GM12891 (cell line): ENCODE data around the gene HNRNPA3.
"Not testable (repeated sequence)": the region's sequence is repeated elsewhere in the genome, so short reads cannot be mapped to it uniquely, and the experiment has no call there.

ENCODE experiments used
- DNase-seq: peaks from one replicate; pipeline ENCODE4 v3.0.0; 2011; ENCODE audit warnings: low spot score; ENCODE audit not compliant: insufficient read length
- FAIRE-seq: peaks from 2 replicates; lab custom pipeline; 2011; peaks lifted over from hg19 to GRCh38; lab: Jason Lieb, UNC
- PAX5 ChIP-seq: IDR thresholded peaks from 2 replicates; pipeline ENCODE4 v1.6.1; 2011; ENCODE audit warnings: low read length, moderate library complexity, mild to moderate bottlenecking; ENCODE audit not compliant: insufficient read depth, severe bottlenecking
- POLR2A ChIP-seq: IDR thresholded peaks from 2 replicates; pipeline ENCODE4 v1.6.1; 2011; ENCODE audit warnings: low read depth, low read length, control low read depth
- POLR2AphosphoS5 ChIP-seq: IDR thresholded peaks from 2 replicates; pipeline ENCODE4 v1.6.1; 2011; ENCODE audit warnings: low read depth, low read length, control low read depth
- POU2F2 ChIP-seq: IDR thresholded peaks from 2 replicates; pipeline ENCODE4 v1.6.1; 2011; ENCODE audit warnings: low read depth, mild to moderate bottlenecking, control low read depth, low read length, moderate library complexity
- SPI1 ChIP-seq: IDR thresholded peaks from 2 replicates; pipeline ENCODE4 v1.6.1; 2011; ENCODE audit warnings: low read depth, low read length, control low read depth
- TAF1 ChIP-seq: IDR thresholded peaks from 2 replicates; pipeline ENCODE4 v1.6.1; 2011; ENCODE audit warnings: low read depth, low read length, control low read depth

HNRNPA3 gene

GRCh38 chr2:177264209-177264692 lies 51.7 kb downstream of the HNRNPA3 start:
- FAIRE-seq = no peak
- TF ChIP-seq POLR2AphosphoS5 (0 out of 2 replicates have a peak, but pooled peaks have one; percentile 8), POLR2A (peak; percentile 28; the same call in 1 of the 2 replicates), POU2F2 (no peak), TAF1 (peak; percentile 34; the same call in 1 of the 2 replicates), SPI1 (no peak)
- no peak for DNase-seq

GRCh38 chr2:177264693-177265587 lies 52.3 kb downstream of the HNRNPA3 start, which contains the start of gene NFE2L2:
Gene NFE2L2, minus strand, starts transcription at chr2:177264727. Its CDS starts 151 bp downstream, at chr2:177264576.
- DNase-seq = peak; percentile 87
- peak; percentile 87 for FAIRE-seq
- TF ChIP-seq POLR2A (peak; percentile 52), SPI1 (peak; percentile 73), TAF1 (peak; percentile 2; the same call in 1 of the 2 replicates), POLR2AphosphoS5 (peak; percentile 57; the same call in 1 of the 2 replicates), POU2F2 (peak; percentile 29; the same call in 1 of the 2 replicates), PAX5 (peak; percentile 1)

- FAIRE-seq = no peak
- TF ChIP-seq POLR2AphosphoS5 (no peak), TAF1 (no peak), PAX5 (no peak), POU2F2 (no peak), SPI1 (no peak), POLR2A (no peak)
- no peak for DNase-seq
These were observed 53.5 kb downstream of the HNRNPA3 start for GRCh38 chr2:177265824-177266817.

- FAIRE-seq, DNase-seq: not testable (repeated sequence)
These were observed 54.4 kb downstream of the HNRNPA3 start for GRCh38 chr2:177266955-177267354.

DNA sequence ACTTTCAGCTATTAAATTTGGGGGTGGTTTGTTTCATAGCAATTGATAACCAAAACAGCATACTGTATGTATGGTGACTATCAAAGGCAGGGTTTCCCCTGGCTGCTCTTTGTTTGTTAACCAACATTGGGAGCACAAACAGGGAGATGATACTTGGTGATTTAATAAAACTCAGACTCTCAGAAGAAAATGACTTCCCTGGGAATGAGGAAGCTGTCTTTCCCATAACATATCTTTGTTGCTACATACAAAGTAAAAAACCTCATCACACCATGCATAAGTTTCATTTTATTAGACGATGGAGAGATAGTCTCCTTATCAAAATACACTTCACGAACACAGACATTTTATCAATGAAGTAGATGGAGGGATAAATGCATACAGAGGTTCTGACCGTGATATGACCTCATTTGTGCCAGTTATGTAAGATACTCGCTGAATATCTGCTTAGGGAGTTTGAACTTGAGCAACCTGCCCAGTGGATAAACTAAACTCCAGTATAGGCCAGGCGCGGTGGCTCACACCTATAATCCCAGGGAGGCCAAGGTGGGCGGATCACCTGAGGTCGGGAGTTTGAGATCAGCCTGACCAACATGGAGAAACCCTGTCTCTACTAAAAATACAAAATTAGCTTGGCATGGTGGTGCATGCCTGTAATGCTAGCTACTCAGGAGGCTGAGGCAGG lies 55.7 kb downstream of the HNRNPA3 start:
- no peak for FAIRE-seq
- TF ChIP-seq POU2F2 (no peak), POLR2AphosphoS5 (no peak), SPI1 (no peak), POLR2A (no peak), TAF1 (no peak)
- DNase-seq = no peak

- FAIRE-seq (no peak), DNase-seq (no peak)
- TF ChIP-seq POLR2AphosphoS5 = no peak
These were observed 56.3 kb downstream of the HNRNPA3 start for GRCh38 chr2:177268901-177269300.

DNA sequence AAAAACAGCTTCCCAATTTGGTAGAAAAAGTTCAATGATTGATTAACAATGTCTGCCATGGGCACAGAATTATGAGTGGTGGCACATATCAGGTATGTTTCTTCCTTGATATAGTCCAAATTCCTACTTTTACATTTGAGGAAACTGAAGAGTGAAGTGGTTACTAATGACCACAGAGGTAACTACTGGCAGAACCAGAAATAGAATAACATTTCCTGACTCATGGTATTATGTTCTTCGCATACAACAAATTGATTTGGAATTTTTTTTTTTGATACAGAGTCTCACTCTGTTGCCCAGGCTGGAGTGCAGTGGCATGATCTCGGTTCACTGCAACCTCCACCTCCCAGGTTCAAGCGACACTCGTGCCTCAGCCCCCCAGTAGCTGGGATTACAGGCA lies 57.9 kb downstream of the HNRNPA3 start:
- FAIRE-seq (no peak), DNase-seq (no peak)
- no peak for TF ChIP-seq PAX5
- TF ChIP-seq POLR2A = no peak
- no peak for TF ChIP-seq POLR2AphosphoS5
- TF ChIP-seq SPI1 = no peak
- no peak for TF ChIP-seq POU2F2
- TF ChIP-seq TAF1 = no peak

DNA sequence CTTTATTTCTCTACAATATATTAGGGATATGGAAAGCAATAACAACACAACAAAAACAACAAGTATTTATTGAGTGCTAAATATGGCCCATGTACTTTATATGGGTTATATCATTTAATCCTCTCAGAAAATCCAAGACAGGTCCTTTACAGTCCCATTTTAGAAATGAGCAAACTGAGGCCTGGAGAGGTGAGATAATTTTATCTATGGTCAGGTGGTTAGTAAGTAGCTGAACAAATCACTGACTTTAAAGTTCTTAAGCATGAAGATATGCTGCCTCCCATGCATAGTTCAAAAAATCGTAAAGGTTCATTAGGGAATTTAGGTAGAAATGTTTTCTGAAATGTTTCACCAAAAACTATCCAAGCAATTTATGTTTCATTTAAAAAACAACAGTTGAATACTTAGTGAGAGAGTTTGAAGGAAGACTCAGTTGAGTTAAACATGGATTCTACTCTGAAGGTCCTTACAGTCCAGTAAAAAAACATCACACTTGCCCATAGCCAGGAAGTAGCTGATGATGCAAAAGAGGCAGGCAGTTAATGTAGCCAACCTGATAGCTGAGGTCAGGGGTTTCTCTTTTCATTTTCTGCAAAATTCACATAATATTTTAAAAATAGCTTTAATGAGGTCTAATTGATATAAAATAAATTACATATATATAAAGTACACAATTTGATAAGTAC lies 59.5 kb downstream of the HNRNPA3 start:
- DNase-seq (no peak), FAIRE-seq (no peak)
- TF ChIP-seq POLR2AphosphoS5 = no peak
- no peak for TF ChIP-seq POU2F2
- no peak for TF ChIP-seq POLR2A
- TF ChIP-seq PAX5 = no peak
- TF ChIP-seq SPI1 = no peak
- TF ChIP-seq TAF1 = no peak
